Measurements from ENCODE around the gene SBF2. TPM values are rescaled to one million over a fixed set of nuclear protein-coding genes. Genes with fewer than 3 reads are reported as not detected.

Gene SBF2
- total RNA-seq, 1 donor from 2014 or later, result 39.5 TPM

DNA sequence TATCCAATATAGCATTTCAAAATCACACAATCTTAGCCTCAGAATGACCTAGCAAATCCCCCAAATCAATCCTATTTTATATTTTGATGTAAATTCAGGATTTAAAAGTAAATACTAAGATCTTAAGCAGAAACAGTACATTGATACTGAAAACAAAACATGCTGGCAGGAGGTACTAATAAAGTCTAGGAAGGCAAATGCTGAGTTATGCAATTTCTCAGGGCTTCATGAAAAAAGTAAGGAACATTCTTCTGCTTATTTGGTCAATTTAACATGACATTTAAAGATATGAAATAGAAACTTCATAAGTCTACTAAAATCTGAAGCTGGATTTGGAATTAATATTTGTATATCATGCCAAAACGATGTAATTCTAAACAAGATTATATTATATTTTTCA is 476.8 kb downstream of the SBF2 start:
- H3K9me3 Mint-ChIP-seq, result no peaks in the 10 kb centered on the region
- no peak for TF ChIP-seq CTCF (conservative IDR thresholded peaks at IDR 0.05)
- peaks cover 13% of the 10 kb centered on the region for H3K4me1 Mint-ChIP-seq (ENCODE audit: unreplicated experiment)
- H3K27me3 Mint-ChIP-seq, result no peaks in the 10 kb centered on the region
- DNase-seq (ENCODE audit: extremely low spot score, unreplicated experiment), result no peak
- no peak overlapping the region for H3K27ac Mint-ChIP-seq
- peaks cover 12% of the 10 kb centered on the region for H3K36me3 Mint-ChIP-seq
- no peak overlapping the region for H3K4me3 Mint-ChIP-seq

DNA sequence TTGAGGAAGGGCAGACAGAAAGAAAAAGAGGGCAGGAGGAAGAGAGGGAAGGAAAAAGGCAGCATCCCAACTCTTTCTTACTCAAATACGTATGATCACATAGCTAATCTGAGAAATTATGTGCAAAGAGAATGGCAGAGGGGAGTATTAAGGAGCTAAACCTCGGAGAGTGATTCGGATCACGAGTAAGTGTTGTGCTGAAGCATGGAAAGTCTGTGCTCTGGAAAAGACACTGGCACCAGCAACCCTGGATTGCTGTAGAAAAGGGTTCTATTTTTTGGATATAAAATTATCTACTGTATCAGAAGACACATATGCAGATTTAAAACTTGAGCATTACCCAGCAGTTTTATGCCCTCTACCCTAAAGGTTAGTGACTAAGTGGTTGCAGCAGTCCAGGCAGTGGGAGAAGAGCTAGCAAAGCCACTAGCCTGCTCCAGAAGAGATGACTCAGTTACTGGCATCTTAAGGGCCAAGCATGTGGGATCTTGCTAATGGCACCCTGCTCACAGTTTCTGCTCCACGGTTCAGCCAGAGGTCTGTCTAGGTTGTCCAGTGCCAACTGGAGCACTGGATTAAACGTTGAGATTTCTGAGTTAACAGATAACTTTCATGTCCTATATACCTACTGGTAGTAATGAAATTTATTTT is 478.4 kb downstream of the SBF2 start:
- Mint-ChIP-seq H3K4me3 (no peak overlapping the region), H3K27me3 (no peaks in the 10 kb centered on the region), H3K27ac (no peak overlapping the region), H3K9me3 (no peaks in the 10 kb centered on the region), H3K4me1 (ENCODE audit: unreplicated experiment) (peaks cover 4% of the 10 kb centered on the region), H3K36me3 (peaks cover 27% of the 10 kb centered on the region)
- DNase-seq (ENCODE audit: extremely low spot score, unreplicated experiment), result no peak
- TF ChIP-seq CTCF (conservative IDR thresholded peaks at IDR 0.05), result no peak

- H3K36me3 Mint-ChIP-seq, result peaks cover 28% of the 10 kb centered on the region
- no peaks in the 10 kb centered on the region for H3K4me1 Mint-ChIP-seq (ENCODE audit: unreplicated experiment)
Observed at GRCh38 chr11:9814108-9814507, 479.9 kb downstream of the SBF2 start.

GRCh38 chr11:9808943-9809342 is 485.1 kb downstream of the SBF2 start:
- Mint-ChIP-seq H3K27ac (no peak overlapping the region), H3K9me3 (no peaks in the 10 kb centered on the region), H3K4me1 (ENCODE audit: unreplicated experiment) (peaks cover 1% of the 10 kb centered on the region), H3K4me3 (no peak overlapping the region), H3K36me3 (peaks cover 44% of the 10 kb centered on the region), H3K27me3 (no peaks in the 10 kb centered on the region)
- TF ChIP-seq CTCF (conservative IDR thresholded peaks at IDR 0.05), result no peak
- no peak for DNase-seq (ENCODE audit: extremely low spot score, unreplicated experiment)

More at GRCh38 chr11:9814108-9814507, 479.9 kb downstream of the SBF2 start:
- Mint-ChIP-seq H3K9me3 (no peaks in the 10 kb centered on the region), H3K4me3 (no peak overlapping the region), H3K27ac (no peak overlapping the region), H3K27me3 (no peaks in the 10 kb centered on the region)
- no peak for TF ChIP-seq CTCF (conservative IDR thresholded peaks at IDR 0.05)
- DNase-seq (ENCODE audit: extremely low spot score, unreplicated experiment), result no peak

DNA sequence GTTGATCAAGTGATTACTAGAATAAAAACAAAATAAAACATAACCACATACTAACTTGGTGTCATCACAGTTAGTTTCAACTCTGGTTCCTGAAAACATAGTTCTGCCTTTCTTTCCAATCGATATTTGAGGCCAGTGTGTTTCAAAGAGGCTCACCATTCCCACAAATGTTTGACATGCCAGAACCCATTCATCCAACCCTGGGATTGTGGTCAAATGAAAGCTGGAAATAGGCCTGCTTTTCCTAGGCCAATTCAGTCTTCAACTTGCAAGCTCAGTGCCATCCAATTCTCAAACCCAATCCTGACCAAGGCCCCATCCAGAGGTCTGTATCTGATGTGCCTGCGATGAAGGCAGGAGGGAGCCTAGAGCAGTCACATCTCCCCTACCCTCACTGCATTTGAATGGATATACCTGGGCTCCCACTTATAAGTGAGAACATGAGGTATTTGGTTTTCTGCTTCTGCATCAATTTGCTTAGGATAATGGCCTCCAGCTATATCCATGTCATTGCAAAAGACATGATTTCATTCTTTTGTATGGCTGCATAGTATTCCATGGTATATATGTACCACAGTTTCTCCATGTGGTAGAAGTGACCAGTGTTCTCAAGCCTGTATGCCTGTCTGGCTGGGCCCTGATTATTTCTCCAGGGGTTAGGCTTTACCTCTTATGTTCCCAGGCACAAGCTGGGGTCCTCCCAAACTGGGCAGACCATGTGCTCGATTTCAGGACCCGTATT is 486.9 kb downstream of the SBF2 start:
- Mint-ChIP-seq H3K27me3 (no peaks in the 10 kb centered on the region), H3K4me1 (ENCODE audit: unreplicated experiment) (peaks cover 13% of the 10 kb centered on the region), H3K9me3 (no peaks in the 10 kb centered on the region), H3K27ac (no peak overlapping the region), H3K36me3 (peaks cover 38% of the 10 kb centered on the region), H3K4me3 (no peak overlapping the region)
- no peak for TF ChIP-seq CTCF (conservative IDR thresholded peaks at IDR 0.05)
- DNase-seq (ENCODE audit: extremely low spot score, unreplicated experiment), result no peak
